GM12891 (cell line): Measurements from ENCODE around the gene TMEM51.

Source experiments
- DNase-seq: peaks from one replicate; pipeline ENCODE4 v3.0.0; 2011; ENCODE audit warnings: low spot score; ENCODE audit not compliant: insufficient read length
- FAIRE-seq: peaks from 2 replicates; lab custom pipeline; 2011; peaks lifted over from hg19 to GRCh38; lab: Jason Lieb, UNC
- PAX5 ChIP-seq: IDR thresholded peaks from 2 replicates; pipeline ENCODE4 v1.6.1; 2011; ENCODE audit warnings: low read length, moderate library complexity, mild to moderate bottlenecking; ENCODE audit not compliant: insufficient read depth, severe bottlenecking
- POLR2A ChIP-seq: IDR thresholded peaks from 2 replicates; pipeline ENCODE4 v1.6.1; 2011; ENCODE audit warnings: low read depth, low read length, control low read depth
- POLR2AphosphoS5 ChIP-seq: IDR thresholded peaks from 2 replicates; pipeline ENCODE4 v1.6.1; 2011; ENCODE audit warnings: low read depth, low read length, control low read depth
- POU2F2 ChIP-seq: IDR thresholded peaks from 2 replicates; pipeline ENCODE4 v1.6.1; 2011; ENCODE audit warnings: low read depth, mild to moderate bottlenecking, control low read depth, low read length, moderate library complexity
- SPI1 ChIP-seq: IDR thresholded peaks from 2 replicates; pipeline ENCODE4 v1.6.1; 2011; ENCODE audit warnings: low read depth, low read length, control low read depth
- TAF1 ChIP-seq: IDR thresholded peaks from 2 replicates; pipeline ENCODE4 v1.6.1; 2011; ENCODE audit warnings: low read depth, low read length, control low read depth

The TMEM51 gene

GRCh38 chr1:15180189-15180588 lies 26.6 kb downstream of the TMEM51 start:
- DNase-seq, result no peak
- TF ChIP-seq PAX5, result no peak
- TF ChIP-seq POLR2A, result no peak
- no peak for TF ChIP-seq POLR2AphosphoS5
- no peak for TF ChIP-seq POU2F2
- TF ChIP-seq SPI1, result no peak
- TF ChIP-seq TAF1, result no peak
- FAIRE-seq, result no peak

GRCh38 chr1:15180945-15181523 lies 27.5 kb downstream of the TMEM51 start:
- DNase-seq, result no peak
- no peak for TF ChIP-seq POLR2AphosphoS5
- TF ChIP-seq POLR2A, result no peak
- no peak for TF ChIP-seq TAF1
- no peak for TF ChIP-seq POU2F2
- TF ChIP-seq SPI1, result no peak
- no peak for TF ChIP-seq PAX5
- no peak for FAIRE-seq

GRCh38 chr1:15181564-15181963 lies 28.0 kb downstream of the TMEM51 start:
- DNase-seq, result no peak

GRCh38 chr1:15184436-15185241 lies 31.1 kb downstream of the TMEM51 start:
- TF ChIP-seq PAX5 (no peak), POLR2A (no peak), SPI1 (no peak), POLR2AphosphoS5 (no peak), POU2F2 (no peak), TAF1 (no peak)
- no peak for DNase-seq
- no peak for FAIRE-seq

More at GRCh38 chr1:15181564-15181963, 28.0 kb downstream of the TMEM51 start:
- TF ChIP-seq SPI1 (no peak), POU2F2 (no peak), TAF1 (no peak), POLR2A (no peak), POLR2AphosphoS5 (no peak), PAX5 (no peak)
- no peak for FAIRE-seq

- no peak for DNase-seq
- TF ChIP-seq POLR2A (no peak), POU2F2 (no peak), SPI1 (no peak), TAF1 (no peak), POLR2AphosphoS5 (no peak), PAX5 (no peak)
- no peak for FAIRE-seq
These were observed 32.1 kb downstream of the TMEM51 start for GRCh38 chr1:15185617-15186016.

- DNase-seq, result no peak
- TF ChIP-seq POU2F2 (no peak), POLR2AphosphoS5 (no peak), POLR2A (no peak), PAX5 (no peak), SPI1 (no peak), TAF1 (no peak)
- FAIRE-seq, result no peak
These were observed 32.7 kb downstream of the TMEM51 start for GRCh38 chr1:15186073-15186845.

GRCh38 chr1:15186846-15187151 lies 33.3 kb downstream of the TMEM51 start:
- TF ChIP-seq POLR2AphosphoS5 (no peak), POLR2A (no peak), TAF1 (no peak), PAX5 (no peak), SPI1 (no peak), POU2F2 (no peak)
- DNase-seq (no peak), FAIRE-seq (no peak)

GRCh38 chr1:15187175-15188129 lies 33.9 kb downstream of the TMEM51 start:
- no peak for FAIRE-seq
- no peak for DNase-seq
- no peak for TF ChIP-seq POU2F2
- TF ChIP-seq PAX5, result no peak
- no peak for TF ChIP-seq POLR2A
- TF ChIP-seq SPI1, result no peak
- TF ChIP-seq POLR2AphosphoS5, result no peak
- TF ChIP-seq TAF1, result no peak

- TF ChIP-seq PAX5 (no peak), TAF1 (no peak), POLR2AphosphoS5 (no peak), SPI1 (no peak), POU2F2 (no peak), POLR2A (no peak)
- FAIRE-seq (no peak), DNase-seq (no peak)
These were observed 34.6 kb downstream of the TMEM51 start for GRCh38 chr1:15188130-15188524.
